CD4-positive, alpha-beta T cell treated with Interleukin-15 for 4 hours (primary cell): Measurements from ENCODE around the gene ZNF597.

Source experiments
- DNase-seq: peaks from one replicate; pipeline ENCODE4 v3.0.0-alpha.2; 2020; ENCODE audit warnings: low spot score

Gene ZNF597, protein sequence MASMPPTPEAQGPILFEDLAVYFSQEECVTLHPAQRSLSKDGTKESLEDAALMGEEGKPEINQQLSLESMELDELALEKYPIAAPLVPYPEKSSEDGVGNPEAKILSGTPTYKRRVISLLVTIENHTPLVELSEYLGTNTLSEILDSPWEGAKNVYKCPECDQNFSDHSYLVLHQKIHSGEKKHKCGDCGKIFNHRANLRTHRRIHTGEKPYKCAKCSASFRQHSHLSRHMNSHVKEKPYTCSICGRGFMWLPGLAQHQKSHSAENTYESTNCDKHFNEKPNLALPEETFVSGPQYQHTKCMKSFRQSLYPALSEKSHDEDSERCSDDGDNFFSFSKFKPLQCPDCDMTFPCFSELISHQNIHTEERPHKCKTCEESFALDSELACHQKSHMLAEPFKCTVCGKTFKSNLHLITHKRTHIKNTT

DNA sequence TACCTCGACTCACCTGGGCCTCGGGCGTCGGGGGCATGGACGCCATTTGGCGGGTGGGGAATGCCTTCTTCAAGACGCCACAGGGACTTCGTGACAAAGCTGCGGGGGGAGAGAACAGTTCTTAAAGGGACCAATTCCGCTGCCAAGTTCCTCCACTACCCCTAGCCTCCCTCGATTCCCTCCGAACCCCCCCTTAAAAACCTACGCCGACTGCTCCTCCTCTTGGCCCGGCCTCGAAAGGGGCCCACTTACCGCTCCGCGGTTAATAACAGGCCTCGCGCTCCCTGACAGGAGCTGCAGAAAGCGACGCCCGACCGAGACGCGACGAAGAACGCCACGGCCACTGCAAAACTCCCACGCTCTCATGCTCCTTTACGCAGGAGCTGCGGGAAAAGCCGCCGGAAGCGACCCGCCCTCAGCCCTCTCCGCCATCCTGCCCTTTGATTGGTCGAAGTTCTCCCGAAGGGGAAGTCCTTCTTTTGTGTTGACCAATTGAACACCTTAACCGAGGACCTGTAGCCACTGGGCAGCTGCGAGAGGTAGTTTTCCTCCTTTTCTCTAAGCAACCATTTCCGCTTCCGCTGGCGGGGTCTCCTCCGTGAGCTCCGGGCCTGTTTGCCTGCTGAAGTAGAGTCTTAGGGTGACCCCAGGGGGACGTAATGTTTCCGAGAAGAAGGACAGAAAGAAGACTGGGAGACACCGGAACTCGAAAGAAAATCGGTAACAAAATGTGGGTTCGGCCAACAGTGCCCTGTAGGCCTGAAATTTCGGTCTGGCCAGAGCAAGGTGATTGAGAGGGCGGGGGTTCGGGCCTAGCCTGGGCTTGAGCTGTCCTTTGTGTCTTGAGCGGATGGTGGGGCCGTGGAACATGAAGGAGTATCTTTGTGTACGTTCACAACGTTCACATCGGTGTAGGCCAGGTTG lies at the start of gene ZNF597, which contains the start of gene NAA60:
TSS of gene ZNF597 (minus strand) at position 397 of the 924 bp plus-strand sequence. CDS start at position 46, 351 bp downstream.
TSS of gene NAA60 (plus strand) at position 573 of the 924 bp plus-strand sequence. CDS start 32,548 bp downstream, outside the sequence.
- peak; percentile 88 for DNase-seq

DNA sequence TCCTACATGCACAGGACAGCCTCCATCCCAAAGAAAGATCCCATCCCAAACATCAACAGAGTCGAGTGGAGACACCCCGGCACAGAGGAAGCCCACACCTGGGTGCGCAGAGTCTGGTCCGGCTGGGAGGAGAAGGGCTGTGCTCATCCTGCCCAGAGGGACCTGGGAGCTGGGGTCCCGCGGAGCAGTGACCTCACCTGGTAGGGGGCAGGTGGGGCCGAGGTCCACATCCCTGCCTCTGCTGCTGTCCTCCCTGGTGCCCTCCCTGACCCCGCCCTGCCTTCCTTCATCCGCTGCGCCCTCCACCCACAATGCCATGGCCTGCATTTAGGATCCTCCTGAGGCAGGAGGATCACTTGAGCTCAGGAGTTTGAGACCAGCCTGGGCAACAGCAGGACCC lies 49.1 kb upstream of the ZNF597 start:
- DNase-seq = no peak

DNA sequence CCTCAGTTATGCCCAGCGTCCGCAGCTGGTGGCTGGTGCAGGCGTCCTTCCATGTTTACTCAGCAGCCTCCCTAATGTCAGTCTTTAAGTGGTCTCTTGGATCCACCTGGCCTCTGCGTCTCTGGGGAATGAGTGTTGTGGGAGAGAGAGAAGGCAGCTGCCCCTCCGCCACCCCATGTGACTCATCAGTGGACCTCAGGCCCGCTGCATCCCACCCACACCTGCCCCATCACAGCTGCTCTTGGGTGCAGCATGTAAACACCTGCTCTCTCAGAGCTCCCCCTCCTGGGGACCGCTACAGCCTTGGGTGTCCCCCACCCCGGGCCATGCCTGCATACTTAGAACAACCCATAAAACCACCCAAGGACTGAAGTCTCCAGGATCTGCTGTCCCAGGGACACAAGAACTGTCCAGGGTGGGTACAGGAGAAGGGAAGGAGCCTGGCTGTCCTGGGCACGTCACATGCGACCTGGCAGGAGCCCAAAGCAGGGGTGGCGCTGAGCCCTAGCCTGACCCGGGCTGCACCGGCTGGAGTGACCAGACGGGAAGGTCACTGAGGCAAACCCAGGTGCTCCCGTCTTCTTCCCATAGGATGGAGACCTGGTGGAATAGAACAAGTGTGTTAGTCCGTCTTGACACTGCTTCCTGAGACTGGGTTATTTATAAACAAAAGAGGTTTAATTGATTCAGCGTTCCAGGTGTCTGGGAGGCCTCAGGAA lies 47.8 kb upstream of the ZNF597 start:
- no peak for DNase-seq

DNA sequence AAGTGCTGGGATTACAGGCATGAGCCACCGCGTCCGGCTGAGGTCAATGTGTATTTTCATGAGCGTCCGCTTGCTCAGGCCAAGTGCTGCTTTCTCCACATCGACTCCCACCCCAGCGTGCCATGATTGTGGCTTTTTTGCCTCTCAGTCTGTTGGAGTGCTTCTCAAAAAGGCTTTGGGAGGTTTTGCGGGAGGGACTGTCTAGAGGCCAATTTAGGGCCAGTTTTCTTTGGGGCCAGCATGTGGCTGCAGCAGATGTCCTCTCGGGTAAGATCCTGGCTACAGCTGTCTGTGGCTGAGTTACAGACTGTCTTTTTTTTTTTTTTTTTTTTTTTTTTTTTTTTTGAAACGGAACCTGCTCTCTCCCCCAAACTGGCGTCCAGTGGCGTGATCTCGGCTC lies 45.5 kb upstream of the ZNF597 start:
- DNase-seq = no peak

DNA sequence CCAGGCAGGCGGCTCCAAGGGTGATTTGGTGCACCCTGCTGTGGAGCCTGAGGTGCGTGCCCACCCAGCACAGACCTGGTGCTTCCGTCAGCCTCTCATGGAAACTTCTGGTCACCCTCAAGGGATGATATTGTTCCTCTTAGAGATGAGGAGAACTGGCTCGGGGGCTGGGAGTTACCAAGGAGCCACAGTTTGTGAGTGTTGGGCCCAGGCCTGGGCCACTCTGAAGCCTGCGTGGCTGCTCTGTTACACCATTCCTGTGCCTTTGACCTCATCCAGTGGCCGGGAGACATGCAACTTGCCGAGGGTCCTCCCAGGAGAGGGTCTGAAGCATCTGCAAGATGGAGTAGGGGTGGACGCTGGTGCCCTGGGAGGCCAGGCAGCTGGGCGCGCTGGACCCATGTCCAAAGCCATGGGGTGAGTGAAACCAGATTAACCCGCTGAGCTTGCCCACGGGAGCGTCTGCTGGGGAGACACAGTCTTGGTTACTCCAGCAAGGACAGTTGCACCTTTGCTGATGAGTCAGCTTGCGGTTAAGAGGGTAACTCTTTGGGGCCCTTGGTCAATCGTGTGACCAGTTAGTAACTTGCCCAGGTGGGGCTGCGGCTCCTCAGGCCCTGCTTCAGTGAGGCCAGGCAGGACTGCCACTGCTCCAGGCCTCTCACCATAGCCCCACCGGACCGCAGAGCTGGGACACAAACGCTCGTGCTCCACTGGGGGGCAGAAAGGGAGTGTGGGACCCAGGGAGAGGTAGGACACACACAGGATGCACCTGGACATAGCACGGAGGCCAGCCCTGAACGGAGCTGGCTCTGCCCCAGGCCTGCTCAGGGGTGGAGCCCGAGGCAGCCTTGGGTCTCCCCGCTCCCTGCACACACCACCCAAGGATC lies 44.5 kb upstream of the ZNF597 start:
- no peak for DNase-seq

DNA sequence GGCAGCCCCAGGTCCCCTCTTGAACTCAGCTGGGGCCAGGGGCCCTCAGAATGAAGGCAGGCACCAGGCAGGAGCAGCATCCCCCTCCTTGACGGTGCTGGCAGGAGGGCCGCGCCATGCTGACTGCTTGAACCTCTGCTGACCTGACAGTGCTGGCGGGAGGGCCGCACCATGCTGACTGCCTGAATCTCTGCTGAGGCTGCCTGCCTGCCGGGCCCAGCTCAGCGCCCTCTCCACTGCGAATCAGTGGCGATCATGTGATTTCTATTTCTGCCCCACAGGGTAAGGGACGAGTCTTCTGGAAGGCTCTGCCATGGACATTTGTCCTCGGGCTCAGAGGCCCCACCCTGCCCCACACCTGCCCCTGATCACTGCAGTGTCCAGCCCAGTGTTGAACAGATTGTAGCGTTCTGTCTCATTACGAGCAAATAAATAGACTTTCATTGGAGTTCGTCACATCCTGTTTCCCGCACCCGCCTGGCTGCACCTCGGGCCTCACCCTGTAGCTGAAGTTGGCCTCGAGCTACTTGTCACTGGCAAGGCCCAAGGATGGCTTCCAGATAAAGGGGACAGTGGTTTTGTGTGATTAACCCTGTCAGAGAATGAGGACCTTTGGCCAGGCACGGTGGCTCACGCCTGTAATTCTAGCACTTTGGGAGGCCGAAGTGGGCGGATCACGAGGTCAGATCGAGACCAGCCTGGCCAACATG lies 43.4 kb upstream of the ZNF597 start:
- DNase-seq = no peak

DNA sequence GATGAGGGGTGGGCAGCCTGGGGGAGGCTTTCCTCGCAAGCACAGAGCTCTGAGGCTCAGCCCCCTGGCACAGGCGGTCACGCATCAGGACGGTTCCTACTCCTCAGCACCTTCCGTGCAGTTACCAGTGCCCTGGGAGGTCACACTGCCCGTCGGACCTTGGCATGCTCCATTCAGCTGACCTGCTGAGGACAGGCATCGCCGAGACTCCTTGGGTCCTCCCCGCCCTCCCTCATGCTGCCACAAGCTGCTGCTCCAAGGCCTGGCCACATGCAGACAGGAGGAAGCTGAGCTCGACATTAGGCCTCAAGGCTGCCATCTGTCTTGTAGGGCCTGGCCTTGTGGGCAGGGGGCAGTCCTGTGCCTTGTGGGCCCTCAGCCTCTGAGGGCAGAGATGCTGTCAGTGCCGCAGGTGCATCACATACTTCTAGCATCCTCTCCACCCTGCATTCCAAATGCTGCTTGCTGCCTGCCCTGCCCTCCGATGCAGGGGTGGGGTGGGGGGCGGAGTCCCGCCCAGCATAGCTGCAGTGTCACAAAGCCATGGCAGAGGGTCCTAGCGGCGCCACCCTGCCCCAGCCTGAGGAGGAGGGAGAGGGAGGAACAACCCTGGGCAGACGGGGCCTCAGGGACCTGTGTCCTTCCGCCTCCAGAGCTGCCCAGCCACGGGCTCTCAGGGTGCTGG lies 42.7 kb upstream of the ZNF597 start:
- DNase-seq = no peak

DNA sequence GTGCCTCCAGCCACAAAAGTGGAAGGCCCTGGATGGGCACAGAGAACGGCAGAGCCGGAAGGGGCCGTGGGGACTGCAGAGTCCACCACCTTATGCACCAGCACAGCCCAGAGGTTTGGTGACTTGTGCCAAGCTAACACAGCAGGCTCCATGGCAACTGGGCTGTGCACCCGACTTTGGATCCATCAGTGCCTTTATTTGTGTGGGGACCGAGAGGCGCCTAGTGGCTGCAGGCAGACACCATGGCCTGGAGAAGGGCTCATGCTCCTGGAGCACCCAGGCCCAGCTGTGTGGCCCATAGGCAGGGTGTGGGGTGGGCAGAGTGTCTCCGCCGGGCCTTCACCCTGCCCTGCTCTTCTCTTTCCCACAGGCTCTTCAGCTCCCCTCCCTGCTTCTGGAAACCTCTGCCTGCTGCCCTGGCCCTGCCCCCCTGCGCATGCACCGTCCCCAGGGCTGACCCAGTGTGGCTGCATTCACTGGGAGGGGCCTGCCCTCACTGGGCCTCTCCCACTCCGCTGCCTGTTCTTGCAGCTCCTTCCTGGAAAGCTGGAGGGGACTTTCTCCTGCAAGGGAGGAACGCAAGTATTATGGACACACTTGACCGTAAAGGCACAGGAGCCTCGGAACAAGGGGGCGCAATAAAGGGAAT lies 41.9 kb upstream of the ZNF597 start:
- no peak for DNase-seq

DNA sequence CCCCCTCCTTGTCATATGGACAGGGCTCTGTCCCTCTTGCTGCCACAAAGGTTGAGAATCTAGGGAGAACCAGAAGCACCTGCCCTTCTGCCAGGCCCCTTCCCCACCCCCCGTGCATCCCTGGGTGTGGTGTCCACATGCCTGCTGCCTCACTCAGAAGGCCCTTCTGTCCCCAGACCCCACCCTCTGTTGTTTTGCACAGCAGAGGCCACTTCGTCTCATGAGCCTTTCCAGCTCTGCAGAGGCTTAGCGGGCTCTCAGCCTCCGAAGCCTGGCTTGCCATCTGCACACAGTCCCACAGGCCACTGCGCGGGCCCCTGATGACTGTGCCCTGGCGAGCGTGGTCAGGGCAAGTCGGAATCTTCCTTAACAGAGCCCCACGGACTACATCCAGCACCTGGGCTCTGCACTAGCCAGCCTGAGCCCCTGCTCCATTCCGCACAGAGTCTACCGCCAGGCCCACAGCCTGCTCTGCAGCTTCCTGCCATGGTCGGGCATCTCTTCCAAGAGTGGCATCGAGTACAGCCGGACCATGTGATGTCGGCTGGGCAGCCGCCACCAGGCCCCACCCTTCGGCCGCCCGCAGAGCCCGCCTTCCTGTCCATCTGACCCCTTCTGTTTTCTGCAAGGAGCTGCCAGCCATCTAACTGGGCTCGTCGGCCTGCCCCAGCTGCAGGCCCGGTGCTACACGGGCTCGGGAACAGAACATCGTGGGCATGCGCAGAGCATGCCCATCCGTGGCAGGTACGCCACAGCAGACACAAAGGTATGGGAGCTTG lies 41.2 kb upstream of the ZNF597 start:
- no peak for DNase-seq

DNA sequence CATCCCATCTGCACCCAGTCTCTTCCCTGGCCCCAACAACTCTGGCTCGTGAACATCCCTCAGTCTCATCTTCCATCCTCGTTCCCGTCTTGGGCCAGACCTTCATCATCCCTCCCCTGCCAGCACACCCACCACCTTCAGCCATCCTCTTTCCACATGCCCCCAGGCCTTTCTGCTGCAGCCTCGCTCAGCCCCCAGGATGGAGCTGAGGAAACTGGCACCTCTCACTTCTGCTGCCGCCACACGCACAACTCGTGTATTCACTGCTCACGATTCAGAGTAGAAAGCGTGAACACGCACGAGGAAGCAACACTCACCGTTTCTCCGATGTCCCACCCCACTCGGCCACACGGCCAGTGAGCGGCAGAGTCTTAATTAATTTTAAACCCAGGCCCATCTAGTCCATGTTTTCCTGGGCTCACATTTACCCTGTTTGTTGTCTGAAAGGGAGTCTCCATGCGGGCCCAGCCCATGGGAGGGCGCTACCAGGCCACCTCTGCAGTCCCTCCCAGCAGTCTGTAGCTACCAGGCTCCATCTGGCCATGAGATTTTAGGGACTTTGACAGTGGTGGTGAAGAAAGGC lies 39.4 kb upstream of the ZNF597 start:
- DNase-seq = no peak

DNA sequence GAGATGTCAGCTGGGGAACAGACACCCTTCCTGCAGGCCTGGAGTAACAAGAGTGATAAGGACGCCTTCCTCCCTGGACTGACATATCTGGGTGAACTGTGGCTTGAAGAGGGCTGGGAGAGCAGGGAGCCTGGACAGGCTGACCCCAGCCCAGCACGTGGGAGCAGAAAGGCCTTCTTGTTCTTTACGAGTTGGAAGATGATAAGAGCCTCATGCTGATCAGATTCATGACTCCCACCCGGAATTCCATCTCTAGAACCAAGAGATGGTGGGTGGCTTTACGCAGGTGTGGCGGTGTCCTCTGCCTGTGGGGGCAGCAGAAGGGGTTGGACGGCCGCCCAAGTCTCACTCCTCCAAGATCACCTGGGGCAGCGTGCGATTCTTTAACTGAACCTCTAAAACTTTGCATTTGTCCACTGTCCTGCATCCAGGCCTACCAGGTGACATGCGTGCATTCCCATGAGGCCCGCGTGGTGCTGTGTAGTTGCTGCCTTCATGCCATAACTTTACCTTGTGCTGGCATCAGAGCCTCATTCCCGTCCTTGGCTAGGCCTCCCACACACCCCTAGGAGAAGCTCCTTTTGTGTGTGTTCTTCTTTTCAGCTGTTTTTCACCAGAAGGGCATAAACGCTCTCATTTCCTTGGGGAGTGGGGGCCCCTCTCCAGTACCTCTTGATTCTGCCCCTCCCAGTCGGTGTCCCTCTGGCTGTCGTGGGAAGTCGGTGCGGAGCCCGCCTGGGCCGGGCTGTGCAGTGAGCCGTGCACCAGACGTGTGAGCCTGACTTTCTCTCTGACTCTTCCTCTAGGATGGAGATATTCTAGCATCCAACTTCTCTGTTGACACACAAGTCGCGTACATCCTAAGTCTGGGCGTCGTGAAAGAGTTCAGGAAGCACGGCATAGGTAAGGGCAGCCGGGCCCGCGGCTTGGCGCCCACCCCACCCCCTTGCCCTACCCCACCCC lies 38.7 kb upstream of the ZNF597 start:
- no peak for DNase-seq

DNA sequence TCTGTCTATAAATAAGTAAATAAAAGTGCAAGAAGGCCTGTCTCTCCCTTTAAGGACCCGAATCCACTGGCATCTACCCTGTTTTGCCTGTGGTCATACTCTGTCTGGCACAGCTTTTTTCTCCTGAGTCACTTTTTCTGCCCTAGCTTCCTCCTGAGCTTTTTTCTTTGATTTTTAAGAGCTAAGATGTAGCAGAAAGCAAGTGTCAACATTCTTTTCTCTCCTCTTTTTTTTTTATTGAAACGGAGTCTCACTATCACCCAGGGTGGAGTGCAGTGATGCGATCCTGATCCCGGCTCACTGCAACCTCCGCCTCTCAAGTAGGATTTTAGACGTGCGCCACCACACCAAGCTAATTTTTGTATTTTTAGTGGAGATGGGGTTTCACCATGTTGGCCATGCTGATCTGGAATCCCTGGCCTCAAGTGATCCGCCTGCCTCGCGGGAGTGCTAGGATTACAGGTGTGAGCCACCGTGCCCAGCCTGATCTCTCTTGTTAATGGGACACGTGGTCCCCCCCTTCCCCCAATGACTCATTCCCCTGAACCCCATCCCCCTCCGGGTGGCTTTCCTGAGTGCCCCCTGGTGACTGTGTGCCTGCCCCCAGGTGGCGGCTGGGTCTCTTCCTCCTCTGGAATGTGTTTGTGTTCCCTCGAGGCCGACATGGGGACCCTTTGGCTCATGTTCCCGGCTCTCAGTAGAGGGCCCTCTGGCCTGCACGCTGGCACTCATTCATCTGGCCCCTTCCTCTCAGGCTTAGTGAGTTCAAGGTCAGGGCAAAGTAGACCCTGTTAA lies 37.8 kb upstream of the ZNF597 start:
- no peak for DNase-seq

DNA sequence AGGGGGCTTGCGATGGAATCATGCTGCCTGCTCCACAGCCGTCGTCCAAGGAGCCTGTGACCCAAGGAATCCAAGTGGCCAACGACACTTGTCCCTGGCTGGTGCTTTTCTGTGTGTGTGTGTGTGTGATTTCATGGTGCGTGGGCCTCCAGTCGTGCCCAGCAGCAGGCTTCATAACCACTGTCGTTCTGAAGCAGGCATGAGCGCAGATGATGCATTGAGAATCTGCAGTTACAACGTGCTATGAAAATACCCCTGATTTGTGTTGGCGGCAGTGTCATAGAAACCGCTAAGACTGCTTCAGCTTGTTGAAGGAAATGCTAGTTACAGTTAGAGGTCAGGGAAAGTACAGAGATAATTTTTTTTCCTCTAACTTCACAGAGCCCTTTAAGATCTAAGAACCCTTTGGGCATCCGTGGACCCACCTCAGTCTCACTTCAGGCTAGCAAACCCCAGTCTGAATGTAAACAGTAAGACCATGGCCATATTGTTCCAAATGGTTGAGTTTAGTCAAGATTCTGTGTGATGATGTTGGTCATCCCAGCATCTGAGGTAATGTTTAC lies 36.4 kb upstream of the ZNF597 start:
- no peak for DNase-seq

DNA sequence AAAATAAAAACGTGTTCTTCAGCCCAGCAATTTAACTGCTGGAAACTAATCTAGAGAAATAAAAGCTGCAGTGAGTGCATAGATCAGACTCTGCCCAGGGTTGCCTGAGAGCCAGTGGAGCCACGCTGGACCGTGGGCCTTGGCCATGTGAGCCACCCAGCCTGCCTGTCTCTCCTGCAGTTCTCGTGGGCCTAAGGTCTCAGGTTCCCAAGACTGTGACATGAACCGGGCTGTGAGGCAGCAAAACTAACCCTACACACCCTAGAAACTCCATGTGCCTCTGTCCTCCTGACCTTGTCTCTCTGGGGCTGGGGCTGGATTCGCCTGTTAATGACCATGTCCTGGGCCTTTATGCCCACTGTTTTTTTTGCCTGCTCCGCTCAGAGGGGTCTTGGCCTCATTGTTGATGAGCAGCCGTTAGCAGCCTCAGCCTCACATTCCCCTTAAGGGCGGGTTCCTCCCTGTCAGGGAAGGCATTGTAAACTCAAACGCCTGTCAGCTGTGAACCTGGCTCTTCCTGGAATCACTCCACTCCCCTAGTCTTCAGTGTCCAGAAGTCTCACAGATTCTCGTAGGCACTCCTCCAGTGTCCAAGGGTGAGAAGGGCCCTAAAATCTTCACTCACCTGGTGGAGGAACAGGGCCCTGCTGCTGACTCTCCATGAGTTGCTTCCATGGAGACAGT lies 35.1 kb upstream of the ZNF597 start:
- DNase-seq = no peak

DNA sequence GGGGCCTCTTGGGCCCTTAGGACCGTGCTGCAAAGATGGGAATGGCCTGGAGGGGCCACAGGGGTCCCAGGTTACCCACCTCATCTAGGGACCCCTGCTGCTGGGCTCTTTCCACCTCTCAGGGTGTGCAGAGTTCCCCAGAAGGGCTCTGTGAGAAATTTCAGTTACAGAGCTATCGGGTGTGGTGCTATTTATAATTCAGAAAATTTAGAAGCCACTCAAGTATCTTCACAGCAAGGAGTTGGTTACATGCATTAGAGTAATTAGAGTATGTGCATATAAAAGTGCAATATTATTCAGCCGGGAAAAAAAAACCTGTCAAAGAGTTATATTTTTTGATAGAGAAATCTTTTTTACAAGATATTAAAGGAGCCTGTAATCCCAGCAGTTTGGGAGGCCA lies 33.1 kb upstream of the ZNF597 start:
- DNase-seq = no peak
